NCI-H526 (cell line): ENCODE measurements around the gene GALNT18.
A peak's percentile ranks its signal among the peaks of the same experiment; 100 is the strongest.

Experiments used
- DNase-seq, 2 experiments: peaks; one replicate each; lab custom pipeline; 2025; lab: John Stamatoyannopoulos, UW

The GALNT18 gene

DNA sequence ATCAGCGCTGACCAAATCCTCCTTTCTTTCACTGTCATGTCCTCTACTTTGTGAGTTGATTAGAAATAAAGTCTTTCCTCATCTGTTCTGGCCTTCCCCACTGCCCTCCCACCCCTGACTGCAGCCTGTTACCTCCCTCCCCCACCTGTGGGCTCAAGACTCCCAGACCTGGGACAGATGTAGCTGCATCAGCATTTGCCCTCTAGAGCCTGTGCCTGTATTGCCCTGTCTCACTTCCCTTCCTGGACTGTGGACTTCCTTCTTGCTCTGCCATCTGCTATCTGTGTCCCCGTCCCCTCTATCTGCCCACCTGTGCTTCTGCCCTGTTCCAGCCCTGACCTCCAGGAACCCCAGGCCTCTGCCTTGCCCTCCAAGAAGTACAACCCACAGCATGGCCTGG is 122.5 kb downstream of the GALNT18 start:
- DNase-seq: no peak

DNA sequence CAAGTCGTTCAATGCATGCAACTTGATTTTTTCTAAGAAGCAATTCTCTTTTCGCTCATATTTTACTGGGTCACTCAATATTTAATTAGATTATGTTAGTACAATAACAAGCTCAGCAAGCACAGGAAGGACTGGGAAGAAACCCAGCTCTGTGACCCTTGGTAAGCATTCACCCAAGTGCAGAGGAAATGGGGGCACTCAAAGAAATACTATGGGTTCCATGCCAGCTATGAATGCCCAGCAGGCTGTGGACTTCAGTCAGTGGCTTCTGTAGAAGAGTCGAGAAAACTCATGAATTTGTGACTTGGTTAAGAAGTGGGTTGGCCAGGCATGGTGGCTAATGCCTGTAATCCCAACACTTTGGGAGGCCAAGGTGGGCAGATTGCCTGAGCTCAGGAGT is 123.6 kb downstream of the GALNT18 start:
- DNase-seq: no peak

DNA sequence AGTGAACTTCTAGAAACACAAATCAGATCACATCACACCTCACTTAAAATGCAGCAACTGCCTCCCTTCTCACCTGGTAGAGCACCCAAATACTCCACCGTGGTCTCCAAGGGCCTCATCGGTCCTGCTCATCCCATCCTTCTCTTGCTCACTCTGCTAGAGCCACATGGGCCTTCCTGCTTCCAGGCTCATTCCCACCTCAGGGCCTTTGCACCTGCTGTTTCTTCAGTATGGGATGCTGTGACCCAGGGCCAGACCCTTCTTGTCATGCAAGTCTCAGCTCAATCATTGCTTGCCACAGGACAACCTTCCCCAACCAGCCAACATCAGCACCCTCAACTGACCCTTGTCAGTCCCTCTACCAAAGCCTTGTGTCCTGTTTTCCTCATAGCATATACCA is 124.9 kb downstream of the GALNT18 start:
- no peak for DNase-seq

DNA sequence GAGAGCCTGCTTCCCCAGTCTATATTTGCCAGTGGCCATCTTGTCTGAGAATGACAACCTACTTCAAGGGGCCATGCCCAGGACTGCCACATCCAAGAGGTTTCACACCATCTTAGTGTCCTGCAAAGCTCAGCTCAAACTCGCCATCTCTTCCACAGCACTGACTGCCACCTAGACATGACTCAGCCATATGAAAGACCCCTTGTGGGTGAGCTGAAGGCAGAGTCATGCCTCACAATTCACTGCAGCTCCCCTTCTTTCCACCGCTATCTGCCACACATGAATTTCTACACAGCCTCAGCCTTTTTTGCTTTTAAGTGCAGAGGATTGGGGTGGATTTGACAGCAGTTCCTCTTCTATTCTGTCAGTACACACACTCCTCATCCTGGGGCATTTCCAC is 127.5 kb downstream of the GALNT18 start:
- no peak for DNase-seq

DNA sequence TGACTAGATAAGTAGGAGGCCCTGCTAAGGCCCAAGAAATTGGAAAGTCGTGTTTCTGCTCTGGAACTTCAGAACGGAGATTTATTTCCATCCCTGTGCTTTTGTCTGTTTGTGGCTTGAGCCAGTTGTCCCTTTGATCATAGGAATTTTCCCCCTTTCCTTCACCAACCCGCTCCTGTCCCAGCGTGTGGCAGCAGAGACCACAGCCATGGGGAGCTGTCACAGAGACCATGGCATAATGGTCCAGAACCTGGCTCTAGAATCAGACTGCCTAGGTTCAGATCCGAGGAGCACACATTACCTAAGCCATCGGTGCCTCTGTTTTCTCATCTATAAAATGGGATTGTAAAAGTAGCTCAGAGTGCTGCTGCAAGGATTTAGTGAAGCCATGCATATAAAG is 128.1 kb downstream of the GALNT18 start:
- DNase-seq: no peak

DNA sequence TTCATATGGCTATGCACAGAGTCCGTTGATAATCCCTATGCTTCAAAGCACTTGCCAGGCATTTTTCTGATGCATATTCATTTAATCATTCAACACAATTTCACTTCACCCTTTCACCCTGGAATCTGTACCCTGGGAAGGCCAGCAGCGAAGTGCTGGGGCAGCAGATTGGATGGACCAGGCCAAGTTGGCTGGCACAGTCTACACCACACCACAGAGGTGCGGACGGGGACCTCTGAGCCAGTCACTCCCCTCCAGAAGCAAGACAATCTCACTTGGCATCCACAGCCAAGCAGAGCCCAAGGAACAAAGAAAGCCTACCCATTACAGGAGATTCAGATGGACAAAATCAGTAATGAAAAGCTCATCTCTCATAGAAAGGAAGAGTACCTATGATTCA is 130.2 kb downstream of the GALNT18 start:
- no peak for DNase-seq

DNA sequence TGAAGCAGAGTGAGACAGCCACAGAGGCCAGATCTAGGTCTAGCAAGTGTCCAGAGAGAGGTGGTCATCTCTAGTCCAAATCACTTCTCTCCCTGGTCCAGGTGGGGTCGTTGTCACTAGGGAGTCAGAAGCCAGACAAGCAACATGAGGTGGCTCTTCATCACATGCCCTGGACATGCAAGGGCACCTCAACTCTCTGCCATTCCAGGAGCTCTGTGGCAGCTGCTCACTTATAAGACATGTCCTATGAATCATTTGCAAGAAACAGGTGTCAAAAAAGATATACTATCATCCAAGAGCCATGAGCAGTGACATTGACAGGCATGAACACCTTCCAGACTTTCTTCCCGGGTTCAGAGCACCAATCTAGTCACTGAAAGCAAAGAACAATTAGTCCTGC is 130.8 kb downstream of the GALNT18 start:
- DNase-seq: no peak

DNA sequence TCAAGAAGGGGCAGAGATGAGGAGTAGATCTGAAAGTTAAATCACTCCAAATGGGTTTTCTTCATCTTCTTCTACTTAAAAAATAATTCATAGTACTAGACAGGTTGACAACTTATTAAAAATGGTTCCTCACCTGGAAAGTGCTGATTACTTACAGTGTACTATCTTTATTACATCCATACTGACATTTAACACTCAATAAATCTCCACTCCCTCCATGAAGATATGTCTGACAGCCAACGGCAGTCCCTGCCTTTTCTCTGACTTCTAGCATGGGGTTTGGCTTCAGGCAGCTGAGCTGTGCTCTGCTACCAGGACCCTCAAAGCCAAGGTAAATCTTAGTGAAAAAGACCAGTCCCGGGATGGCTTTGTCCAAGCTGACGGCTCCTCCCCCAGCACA is 135.4 kb downstream of the GALNT18 start:
- DNase-seq: no peak

DNA sequence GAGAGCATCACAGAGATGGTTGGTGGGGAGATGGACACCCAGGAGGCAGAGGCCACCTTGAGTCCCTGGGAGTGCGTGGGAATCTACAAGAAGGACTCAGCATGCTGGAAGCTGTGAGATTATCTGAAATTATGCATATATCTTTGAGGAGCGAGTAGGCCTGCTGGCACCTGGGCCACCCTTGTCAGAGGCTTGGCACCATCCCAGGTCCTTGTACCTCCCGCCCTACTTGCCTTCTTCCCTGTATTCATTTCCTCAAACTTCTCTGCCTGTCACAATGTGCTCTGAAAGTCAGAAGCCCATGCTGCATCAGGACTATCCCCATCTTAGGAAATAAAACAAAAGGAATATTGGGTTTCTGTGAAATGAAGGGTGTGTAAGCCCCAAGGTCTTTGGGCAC is 135.8 kb downstream of the GALNT18 start:
- DNase-seq: no peak

DNA sequence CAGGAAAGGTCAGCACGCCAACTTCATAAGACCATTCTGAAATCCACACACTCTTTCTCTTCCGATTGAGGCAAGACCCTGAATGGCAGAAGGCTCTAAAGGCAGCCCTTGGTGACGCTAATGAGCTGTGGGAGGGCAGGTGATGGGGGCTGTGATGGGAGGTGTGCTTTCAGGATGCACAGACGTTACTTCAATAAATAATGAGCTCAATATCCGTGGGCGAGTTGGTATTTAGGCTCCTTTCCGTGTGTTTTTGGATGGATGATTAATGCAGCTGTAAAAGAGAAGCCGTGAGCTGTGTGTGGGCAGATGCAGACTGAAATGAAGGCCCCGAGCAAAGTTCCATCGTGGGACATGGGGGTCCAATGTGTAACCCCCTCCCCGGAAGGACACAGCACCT is 138.2 kb downstream of the GALNT18 start:
- no peak for DNase-seq

DNA sequence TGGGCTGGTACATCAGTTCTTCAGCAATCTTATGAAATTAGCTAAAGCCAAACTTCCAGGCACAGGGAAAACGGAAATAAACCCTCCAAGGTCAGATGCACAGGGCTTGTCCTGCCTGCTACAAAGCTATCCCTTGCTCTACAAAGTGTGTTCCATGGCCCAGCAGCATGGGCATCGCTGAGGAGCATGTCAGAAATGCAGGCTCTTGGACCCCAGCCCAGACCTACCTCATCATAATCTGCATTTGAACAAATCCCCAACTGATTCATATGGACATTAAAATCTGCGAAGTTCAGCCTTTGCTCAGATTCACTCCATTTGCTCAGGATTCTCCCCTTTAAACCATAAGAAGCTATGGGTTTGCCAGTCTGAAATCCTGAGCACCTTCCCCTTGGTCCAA is 139.1 kb downstream of the GALNT18 start:
- no peak for DNase-seq

DNA sequence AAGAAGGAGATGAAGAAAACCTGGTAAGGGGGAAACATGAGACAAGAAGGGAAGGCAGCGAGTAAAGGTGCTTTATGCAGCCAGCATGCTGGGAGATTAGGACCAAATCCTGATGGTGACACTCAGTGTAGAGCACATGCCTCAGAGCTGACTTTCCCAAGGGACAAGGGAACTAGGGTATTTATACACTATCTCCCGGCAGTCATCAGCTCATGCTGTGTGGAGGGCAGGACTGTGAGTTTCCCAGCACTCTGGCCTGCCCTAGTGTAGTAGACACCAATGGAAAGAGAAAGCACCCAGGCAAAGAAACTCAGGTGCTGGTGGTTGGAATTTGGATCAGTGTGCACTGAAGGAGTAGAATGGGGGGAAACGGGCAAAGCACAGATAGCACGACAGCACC is 140.4 kb downstream of the GALNT18 start:
- no peak for DNase-seq

DNA sequence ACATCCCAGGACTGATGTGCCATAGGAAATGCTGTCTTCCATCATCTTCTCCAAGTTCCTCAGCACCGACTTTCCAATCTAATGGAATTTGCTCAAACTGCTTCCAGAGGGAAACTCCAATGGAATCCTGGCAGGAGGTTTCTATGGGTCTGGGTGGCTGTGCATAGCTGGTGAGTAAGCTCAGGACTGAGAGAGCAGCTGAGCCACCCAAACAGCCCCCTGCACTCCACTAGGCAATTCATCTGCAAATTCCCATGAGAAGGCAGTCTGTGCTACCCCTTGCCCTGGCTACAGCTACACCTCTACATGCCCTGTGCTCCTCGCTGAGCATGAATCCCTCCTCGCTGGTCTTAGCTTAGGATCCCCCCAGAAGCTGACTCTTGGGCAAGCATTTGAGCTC is 140.8 kb downstream of the GALNT18 start:
- no peak for DNase-seq

DNA sequence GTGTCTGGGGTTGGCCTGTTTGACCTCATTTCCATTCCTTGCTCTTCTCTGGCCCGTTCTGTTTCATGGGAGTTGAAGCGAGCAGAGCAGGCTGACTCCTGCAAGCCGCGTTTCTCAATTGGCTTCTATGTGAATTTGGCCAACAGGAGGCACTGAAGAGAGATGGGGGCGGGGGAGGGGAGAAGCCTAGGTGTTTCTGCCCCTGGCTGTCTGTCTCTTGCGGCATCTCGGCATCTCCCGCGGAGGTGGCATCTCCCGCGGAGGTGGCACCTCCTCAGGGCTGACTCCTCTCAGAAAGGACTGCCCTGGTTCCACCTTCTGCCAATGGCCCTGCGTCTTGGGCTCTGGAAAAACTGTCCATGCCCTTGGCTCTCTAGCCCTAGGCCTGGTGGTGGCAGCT is 143.1 kb downstream of the GALNT18 start:
- DNase-seq: no peak

DNA sequence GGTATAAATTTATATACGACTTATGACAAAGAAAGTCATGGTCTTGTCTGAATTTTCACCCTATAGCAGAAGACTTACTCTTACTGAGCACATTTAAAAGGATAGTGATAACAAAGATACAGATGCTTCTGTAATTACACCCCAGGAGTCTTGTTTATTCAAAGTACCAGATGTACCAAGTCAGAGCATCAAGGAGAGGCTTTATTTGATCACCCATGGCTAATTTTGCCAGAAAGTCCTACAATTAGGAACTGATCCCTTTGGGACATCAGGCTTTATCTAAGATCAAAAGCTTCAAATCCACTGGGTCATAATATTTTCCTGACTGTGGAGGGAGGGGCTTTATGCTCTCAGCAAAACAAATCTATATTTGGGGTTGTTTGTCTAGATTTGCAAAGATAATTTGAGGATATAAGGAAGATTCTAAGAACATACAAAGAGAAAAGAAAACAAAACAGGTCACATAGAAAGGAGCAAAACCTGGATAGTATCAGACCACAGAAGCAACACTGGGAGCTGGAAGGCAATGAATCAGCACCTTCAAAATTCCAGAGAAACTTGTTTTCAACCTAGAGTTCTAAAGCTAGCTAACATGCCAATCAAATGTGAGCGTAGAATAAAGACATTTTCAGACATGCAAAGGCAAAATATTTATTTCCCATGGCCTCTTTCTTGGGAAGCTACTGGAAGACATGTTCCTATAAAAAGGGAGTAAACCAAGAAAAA is 143.9 kb downstream of the GALNT18 start:
- DNase-seq: no peak

DNA sequence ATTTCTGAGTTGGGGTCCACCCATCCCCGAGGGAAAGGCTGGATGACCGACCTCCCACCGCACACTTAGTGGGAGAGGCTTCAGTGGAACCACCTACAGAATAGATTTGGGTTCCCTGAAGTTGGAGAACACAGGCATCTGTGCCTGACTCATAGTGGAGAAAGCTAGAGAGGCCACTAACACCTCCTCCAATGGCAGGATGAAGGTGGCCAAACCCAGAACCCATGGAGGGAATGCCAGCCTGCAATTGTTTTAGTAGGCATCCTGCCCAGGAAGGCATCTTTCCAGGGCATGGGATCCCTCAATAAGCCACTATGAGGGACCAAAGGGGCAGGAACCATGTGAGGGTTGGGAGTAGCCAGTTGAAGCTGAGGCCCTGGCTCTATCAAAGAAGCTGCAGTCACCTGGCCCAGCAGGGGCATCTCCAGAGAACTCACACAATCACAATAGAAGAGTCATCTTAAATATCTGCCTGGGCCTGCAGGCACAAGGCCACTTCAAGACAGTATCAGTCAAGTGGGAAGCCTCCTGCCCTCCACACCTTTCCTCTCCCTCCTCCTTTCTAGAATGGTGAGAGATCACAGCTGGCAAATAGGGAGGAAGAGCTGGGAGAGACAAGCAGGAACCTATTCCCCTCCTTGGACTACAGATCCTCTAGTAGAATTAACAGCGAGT is 144.7 kb downstream of the GALNT18 start:
- no peak for DNase-seq

DNA sequence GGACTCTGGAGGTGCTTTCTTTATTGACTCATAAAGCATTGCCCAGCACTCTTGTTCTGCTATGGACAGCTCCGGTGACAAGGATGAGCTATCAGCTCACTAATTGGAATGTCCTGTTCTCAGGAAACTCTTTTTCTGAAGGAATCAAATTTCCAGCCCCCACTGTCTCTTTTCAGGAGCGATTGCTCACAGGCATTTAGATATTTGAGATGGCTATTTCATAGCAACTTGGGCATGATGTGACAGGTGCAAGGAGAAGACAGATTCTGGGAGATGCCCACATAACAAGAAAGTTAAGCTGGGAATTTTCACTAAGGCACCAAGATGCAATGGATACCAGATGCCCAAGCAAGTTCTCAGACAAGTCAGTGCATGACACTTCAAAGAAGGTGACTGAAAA is 145.3 kb downstream of the GALNT18 start:
- no peak for DNase-seq

DNA sequence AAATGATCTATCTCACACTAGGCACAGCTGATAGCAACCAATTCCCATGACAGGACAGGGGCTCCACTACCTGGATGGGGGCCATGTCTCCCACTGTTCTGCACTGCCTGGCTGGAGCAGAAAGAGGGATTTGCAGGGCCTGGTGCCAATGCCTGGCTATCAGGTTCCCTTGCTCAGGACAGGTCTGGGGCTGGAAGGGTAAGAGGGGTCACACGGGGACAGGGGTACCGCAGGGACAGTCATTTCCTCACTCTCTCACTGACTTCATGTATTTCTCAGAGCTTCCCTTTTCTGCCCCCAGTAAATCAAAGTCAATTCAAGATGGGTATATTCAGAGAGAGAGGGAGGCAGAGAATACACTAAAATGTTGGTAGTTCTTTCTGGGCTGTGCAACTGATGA is 149.7 kb downstream of the GALNT18 start:
- DNase-seq: no peak

DNA sequence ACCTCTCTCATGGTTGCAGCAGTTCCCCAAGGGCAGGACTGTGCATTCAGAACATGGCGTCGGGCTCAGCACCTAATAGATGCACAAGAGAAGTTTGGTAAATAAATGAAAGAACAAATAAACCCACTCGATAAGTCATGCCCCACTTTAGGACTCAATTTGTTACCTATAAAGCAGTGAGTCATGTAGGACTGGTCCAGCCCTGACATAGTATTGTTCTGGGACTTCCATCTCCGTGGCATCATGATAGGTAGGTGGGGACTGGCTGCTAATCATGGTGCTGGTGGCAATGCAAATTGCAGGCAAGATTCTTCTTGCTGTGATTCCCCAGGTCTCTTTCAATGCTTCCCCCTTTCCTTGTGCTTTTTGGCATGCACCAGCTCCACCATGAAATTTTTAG is 150.6 kb downstream of the GALNT18 start:
- DNase-seq: no peak

DNA sequence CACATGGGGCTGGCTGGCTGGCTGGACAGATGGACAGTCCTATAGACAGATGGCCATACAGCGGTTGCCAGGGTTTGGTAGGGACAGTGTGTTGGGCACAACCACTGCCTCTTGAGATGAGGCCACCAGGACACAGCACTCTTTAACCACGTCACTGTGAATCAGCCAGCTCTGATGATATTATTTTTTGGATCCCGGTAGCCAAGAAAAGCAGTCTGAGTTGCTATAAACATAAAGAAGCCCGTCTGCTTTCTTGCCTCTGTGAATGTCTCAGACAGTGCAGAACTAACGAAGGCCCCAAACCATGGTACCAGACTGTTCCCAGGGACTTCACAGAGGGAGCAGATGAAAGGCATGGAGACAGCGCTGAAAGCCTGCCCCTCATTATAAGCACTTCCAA is 152.9 kb downstream of the GALNT18 start:
- DNase-seq: no peak

DNA sequence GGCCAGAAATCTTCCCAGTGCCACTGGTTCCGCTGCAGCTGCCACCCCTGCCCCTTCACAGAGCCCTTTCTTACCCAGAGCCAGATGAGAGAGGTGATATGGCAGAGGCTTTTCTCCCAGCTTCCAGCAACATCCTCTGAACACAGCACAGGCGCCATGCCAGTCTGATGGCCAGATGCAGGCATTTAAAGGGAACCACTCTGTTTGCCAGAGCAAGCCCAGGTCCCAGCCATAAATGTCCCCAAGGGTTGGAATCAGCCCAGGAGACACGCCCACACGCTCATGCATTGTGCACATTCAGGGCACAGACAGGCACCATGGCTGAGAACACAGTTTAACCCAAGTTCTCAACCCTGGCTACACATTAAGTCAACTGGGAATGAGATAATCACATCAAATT is 154.5 kb downstream of the GALNT18 start:
- no peak for DNase-seq

DNA sequence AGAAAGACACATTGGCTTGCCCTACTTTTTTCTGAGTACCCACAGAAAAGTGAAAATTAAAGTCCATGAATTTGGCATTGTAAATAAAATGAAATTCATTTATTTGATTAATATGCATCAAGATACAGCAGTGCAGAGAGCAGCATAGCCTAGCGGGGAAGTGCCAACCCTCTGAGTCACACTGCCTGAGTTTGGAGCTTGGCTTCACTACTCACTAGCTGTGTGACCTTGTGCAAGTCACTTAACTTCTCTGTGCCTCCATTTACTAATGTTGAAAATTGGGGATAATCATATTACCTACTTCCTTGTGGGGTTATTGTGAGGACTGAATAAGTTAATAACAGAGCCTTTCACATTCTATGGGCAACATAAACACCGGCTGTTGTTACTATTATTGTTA is 157.2 kb downstream of the GALNT18 start:
- no peak for DNase-seq

DNA sequence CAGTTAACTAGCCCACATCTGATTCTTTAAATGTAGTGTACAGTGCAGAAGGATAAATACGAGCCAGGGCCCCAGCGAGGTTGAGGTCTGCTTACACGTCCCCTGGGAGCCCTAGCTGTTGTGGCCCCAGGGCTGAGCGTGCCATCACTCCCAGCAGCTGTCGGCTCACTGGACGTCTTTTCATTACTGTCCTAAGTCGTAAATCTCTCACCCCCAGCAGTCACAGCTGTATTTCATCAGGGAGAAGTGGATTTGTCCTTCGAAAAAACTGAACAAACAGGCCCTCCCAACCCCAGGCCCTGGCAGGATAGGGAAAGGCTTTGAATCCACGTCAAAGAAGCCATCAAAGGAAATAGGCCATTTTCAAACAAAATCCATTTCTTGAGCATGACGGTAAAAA is 158.4 kb downstream of the GALNT18 start:
- DNase-seq: peak; percentile 87 to 96

DNA sequence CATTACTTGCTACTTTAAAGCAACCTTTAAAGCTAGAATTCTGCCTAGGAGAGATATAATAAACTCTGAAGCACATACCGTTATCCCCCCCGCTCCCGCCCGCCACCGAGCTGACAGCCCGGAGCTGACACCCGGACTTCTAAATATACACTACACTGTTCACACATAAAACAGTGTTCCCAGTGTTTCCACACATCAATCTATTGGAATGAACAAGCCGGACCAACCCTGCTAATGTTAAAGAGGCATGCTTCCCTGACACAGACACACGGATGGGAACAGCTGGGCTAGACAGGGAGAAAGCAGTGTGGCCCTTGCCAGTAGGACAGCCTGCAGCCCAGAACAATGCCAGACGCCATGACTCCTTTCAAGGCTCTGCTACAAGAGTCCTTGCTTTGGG is 160.3 kb downstream of the GALNT18 start:
- DNase-seq: no peak
